ENCODE results near the gene C7orf57. TPM values are rescaled to one million over a fixed set of nuclear protein-coding genes. Genes with fewer than 3 reads are reported as not detected.
A peak's percentile ranks its signal among the peaks of the same experiment; 100 is the strongest.
"Not testable (repeated sequence)": the region's sequence is repeated elsewhere in the genome, so short reads cannot be mapped to it uniquely, and the experiment has no call there.

Gene C7orf57
- total RNA-seq, 1 donor from 2014 or later = not detected

GRCh38 chr7:47991741-47992311, 43.5 kb upstream of the C7orf57 start:
- Mint-ChIP-seq H3K27ac (ENCODE audit: unreplicated experiment) (peak overlapping the region; percentile 96), H3K36me3 (ENCODE audit: unreplicated experiment) (no peaks in the 10 kb centered on the region), H3K27me3 (ENCODE audit: unreplicated experiment) (no peaks in the 10 kb centered on the region), H3K9me3 (ENCODE audit: unreplicated experiment) (peaks cover 3% of the 10 kb centered on the region), H3K4me1 (ENCODE audit: low read depth, unreplicated experiment) (peaks cover 23% of the 10 kb centered on the region), H3K4me3 (ENCODE audit: unreplicated experiment) (peak overlapping the region; percentile 88)
- DNase-seq = peak; percentile 92
- no peak for TF ChIP-seq CTCF (IDR thresholded peaks at IDR 0.05; ENCODE audit: partially characterized antibody, unreplicated experiment)

- Mint-ChIP-seq H3K4me1 (ENCODE audit: low read depth, unreplicated experiment) (peaks cover 23% of the 10 kb centered on the region), H3K9me3 (ENCODE audit: unreplicated experiment) (peaks cover 3% of the 10 kb centered on the region), H3K36me3 (ENCODE audit: unreplicated experiment) (no peaks in the 10 kb centered on the region), H3K27me3 (ENCODE audit: unreplicated experiment) (no peaks in the 10 kb centered on the region), H3K4me3 (ENCODE audit: unreplicated experiment) (peak overlapping the region; percentile 88), H3K27ac (ENCODE audit: unreplicated experiment) (peak overlapping the region; percentile 96)
- DNase-seq = no peak
- no peak for TF ChIP-seq CTCF (IDR thresholded peaks at IDR 0.05; ENCODE audit: partially characterized antibody, unreplicated experiment)
These were observed 42.9 kb upstream of the C7orf57 start for GRCh38 chr7:47992446-47992845.

- Mint-ChIP-seq H3K27me3 (ENCODE audit: unreplicated experiment) (peaks cover 2% of the 10 kb centered on the region), H3K4me3 (ENCODE audit: unreplicated experiment) (no peak overlapping the region), H3K4me1 (ENCODE audit: low read depth, unreplicated experiment) (peaks cover 5% of the 10 kb centered on the region), H3K9me3 (ENCODE audit: unreplicated experiment) (peaks cover 9% of the 10 kb centered on the region), H3K27ac (ENCODE audit: unreplicated experiment) (no peak overlapping the region), H3K36me3 (ENCODE audit: unreplicated experiment) (peaks cover 8% of the 10 kb centered on the region)
- no peak for DNase-seq
- no peak for TF ChIP-seq CTCF (IDR thresholded peaks at IDR 0.05; ENCODE audit: partially characterized antibody, unreplicated experiment)
These were observed 35.9 kb upstream of the C7orf57 start for GRCh38 chr7:47999413-47999812.

- H3K27ac Mint-ChIP-seq (ENCODE audit: unreplicated experiment); H3K27me3 Mint-ChIP-seq (ENCODE audit: unreplicated experiment); H3K4me3 Mint-ChIP-seq (ENCODE audit: unreplicated experiment); DNase-seq; H3K9me3 Mint-ChIP-seq (ENCODE audit: unreplicated experiment); H3K4me1 Mint-ChIP-seq (ENCODE audit: low read depth, unreplicated experiment); H3K36me3 Mint-ChIP-seq (ENCODE audit: unreplicated experiment): not testable (repeated sequence)
These were observed 35.2 kb upstream of the C7orf57 start for GRCh38 chr7:48000164-48000563.

- H3K9me3 Mint-ChIP-seq (ENCODE audit: unreplicated experiment) = peaks cover 9% of the 10 kb centered on the region
- peak overlapping the region; percentile 85 for H3K27ac Mint-ChIP-seq (ENCODE audit: unreplicated experiment)
- TF ChIP-seq CTCF (IDR thresholded peaks at IDR 0.05; ENCODE audit: partially characterized antibody, unreplicated experiment) = no peak
- DNase-seq = no peak
- H3K4me3 Mint-ChIP-seq (ENCODE audit: unreplicated experiment) = no peak overlapping the region
- peaks cover 2% of the 10 kb centered on the region for H3K27me3 Mint-ChIP-seq (ENCODE audit: unreplicated experiment)
- peaks cover 8% of the 10 kb centered on the region for H3K36me3 Mint-ChIP-seq (ENCODE audit: unreplicated experiment)
- H3K4me1 Mint-ChIP-seq (ENCODE audit: low read depth, unreplicated experiment) = peaks cover 8% of the 10 kb centered on the region
These were observed 31.3 kb upstream of the C7orf57 start for GRCh38 chr7:48004032-48004431.
